GM12892 (cell line): Measurements from ENCODE around the gene MYOCD.

ENCODE experiments used
- POLR2A ChIP-seq: IDR thresholded peaks from 2 replicates; pipeline ENCODE4 v1.6.1; 2011; ENCODE audit warnings: low read depth, low read length, control low read depth
- TAF1 ChIP-seq: IDR thresholded peaks from 2 replicates; pipeline ENCODE4 v1.6.1; 2011; ENCODE audit warnings: low read depth, mild to moderate bottlenecking, control low read depth, low read length, borderline replicate concordance

DNA sequence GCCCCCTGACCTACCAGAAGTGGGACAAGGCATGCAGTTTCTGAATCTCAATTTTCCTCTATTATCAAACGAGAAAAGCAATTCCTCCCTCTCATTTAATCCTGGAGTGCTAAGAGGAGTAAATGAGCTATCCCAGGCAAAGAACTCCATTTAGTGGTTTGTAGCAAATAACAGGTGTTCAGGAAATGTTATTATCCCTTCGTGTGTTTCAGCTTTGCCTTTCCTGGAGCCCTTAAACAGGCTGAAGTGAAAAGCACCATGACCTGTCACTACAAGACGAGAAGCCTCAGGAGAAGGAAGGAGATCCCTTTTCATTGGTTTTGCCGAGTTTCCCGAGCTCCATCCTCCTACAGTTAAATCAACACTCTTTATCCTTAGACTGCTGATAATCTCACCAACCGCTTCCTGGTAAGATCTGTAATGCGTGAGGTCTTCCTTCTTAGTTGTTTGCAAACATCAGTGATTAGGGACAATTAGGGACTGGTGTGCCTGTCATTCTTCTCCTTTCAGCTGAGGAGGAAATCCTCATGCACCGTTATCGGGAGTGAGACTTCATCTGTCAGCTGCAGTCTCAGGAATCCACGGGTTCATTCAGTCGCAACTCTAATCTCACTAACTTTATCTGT, 30.8 kb upstream of the MYOCD start:
- TF ChIP-seq POLR2A, result no peak
- no peak for TF ChIP-seq TAF1
